HG03520 (cell line): Measurements from ENCODE around the gene PTPRN2.
"Not testable (repeated sequence)": the region's sequence is repeated elsewhere in the genome, so short reads cannot be mapped to it uniquely, and the experiment has no call there.

Experiments
- ATAC-seq: cut with Tn5 transposase; IDR thresholded peaks from one replicate; pipeline ENCODE4 v1.9.1; 2021; ENCODE audit warnings: mild to moderate bottlenecking, moderate library complexity; ENCODE audit not compliant: unreplicated experiment

The PTPRN2 gene

GRCh38 chr7:158343526-158343925 lies 244.1 kb downstream of the PTPRN2 start:
- no peak for ATAC-seq

GRCh38 chr7:158341097-158341496 lies 246.5 kb downstream of the PTPRN2 start:
- not testable (repeated sequence) for ATAC-seq

GRCh38 chr7:158336952-158337351 lies 250.7 kb downstream of the PTPRN2 start:
- ATAC-seq: not testable (repeated sequence)

- ATAC-seq: not testable (repeated sequence)
Measured at GRCh38 chr7:158332516-158332915, 255.1 kb downstream of the PTPRN2 start.

GRCh38 chr7:158331826-158332450 lies 255.7 kb downstream of the PTPRN2 start:
- not testable (repeated sequence) for ATAC-seq

- no peak for ATAC-seq
Measured at GRCh38 chr7:158329686-158330085, 257.9 kb downstream of the PTPRN2 start.

- ATAC-seq: no peak
Measured at GRCh38 chr7:158329014-158329610, 258.5 kb downstream of the PTPRN2 start.

- ATAC-seq: no peak
Measured at GRCh38 chr7:158328376-158329013, 259.1 kb downstream of the PTPRN2 start.

GRCh38 chr7:158327571-158328180 lies 259.9 kb downstream of the PTPRN2 start:
- ATAC-seq: no peak

- no peak for ATAC-seq
Measured at GRCh38 chr7:158327012-158327411, 260.6 kb downstream of the PTPRN2 start.

- ATAC-seq: no peak
Measured at GRCh38 chr7:158325530-158326381, 261.9 kb downstream of the PTPRN2 start.

- ATAC-seq: no peak
Measured at GRCh38 chr7:158324397-158325360, 262.9 kb downstream of the PTPRN2 start.

- ATAC-seq: no peak
Measured at GRCh38 chr7:158323741-158324396, 263.8 kb downstream of the PTPRN2 start.

GRCh38 chr7:158322616-158323530 lies 264.8 kb downstream of the PTPRN2 start:
- no peak for ATAC-seq

- ATAC-seq: no peak
Measured at GRCh38 chr7:158321936-158322615, 265.5 kb downstream of the PTPRN2 start.

- no peak for ATAC-seq
Measured at GRCh38 chr7:158321056-158321700, 266.4 kb downstream of the PTPRN2 start.

GRCh38 chr7:158320328-158320727 lies 267.3 kb downstream of the PTPRN2 start:
- ATAC-seq: no peak
